SK-N-DZ (cell line): ENCODE measurements around the gene FBXW5.

Experiments used
- DNase-seq: peaks from one replicate; pipeline ENCODE4 v3.0.0-alpha.2; 2015; ENCODE audit warnings: low spot score

Gene FBXW5

GRCh38 chr9:136934277-136934676, 10.3 kb downstream of the FBXW5 start:
- no peak for DNase-seq

DNA sequence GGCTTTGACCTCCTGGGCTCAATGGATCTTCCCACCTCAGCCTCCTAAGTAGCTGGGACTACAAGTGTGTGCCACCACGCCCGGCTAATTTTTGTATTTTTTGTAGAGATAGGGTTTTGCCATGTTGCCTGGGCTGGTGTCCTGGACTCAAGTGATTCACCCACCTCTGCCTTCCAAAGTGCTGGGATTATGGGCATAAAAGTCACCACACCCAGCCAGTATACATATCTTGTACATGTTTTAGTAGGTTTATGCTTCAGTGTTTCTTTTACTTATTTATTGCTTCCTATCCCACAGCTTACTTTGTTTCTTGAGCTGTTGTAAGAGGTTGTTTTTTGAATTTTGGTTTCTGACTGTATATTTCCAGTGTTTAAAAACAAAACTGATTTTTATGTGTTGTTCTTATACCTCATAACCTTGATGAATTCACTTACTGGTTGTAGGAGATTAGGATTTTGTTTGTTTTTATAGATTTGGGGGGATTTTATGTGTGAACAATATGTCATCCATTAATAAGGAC, 12.9 kb downstream of the FBXW5 start:
- no peak for DNase-seq

DNA sequence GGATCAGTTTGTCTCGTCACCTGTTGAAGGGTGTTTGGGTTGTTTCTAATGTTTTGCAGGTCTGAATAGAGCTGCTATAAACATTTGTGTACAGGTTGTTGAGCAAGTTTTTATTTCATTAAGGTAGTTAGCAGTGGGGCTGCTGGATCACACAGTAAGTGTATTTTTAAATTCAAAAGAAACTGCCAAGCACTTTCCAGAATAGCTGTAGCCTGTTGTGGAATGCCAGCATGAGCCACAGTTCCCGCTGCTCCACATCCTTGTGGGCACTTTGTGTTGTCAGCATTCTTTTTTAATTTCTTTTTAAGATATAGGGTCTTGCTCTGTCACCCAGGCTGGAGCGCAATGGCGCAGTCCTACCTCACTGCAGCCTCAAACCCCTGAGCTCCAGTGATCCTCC, 14.5 kb downstream of the FBXW5 start:
- no peak for DNase-seq

GRCh38 chr9:136928591-136928990, 15.9 kb downstream of the FBXW5 start:
- DNase-seq = no peak

DNA sequence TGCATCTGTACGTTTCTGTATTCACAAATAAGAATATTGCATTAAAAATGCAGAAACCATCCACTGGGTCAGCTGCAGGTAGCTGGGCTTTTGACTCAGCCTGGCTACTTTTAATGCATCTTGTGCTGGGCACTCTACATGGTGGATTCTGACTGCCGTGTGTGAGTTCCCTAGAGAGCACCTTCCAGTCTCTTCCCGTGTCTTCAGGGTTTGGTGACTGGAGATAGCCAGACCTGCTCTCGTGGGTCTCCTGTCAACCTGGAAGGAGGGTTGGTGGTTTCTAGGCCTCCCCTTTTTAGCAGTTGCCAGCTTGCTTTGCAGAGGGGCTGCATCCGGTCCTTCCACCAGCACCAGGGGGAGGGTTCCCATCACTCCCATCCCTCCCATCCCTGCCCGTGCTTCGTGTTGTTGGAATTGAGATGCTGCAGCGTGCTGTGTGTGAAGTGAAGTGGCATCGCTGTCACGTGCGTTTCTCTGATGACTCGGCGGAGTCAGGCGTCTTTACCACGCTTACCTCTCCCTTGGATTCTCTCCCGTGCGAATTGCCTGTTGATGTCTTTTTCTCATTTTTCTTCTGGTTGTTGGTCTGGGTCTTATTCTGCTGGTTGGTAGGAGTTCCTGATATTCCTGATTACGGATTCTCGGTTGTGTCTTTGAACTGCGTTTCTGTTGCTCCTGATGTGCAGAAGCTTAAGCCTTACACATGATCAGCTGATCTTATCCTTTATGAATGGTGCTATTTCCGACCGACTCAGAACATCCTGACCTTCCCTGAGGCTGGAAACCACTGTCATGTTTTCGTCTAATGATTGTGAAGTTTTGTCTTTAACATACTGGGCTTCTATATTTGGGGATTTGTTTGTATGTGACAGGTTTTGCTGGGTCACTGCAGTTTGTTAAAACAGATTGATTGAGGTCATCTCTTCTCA, 16.9 kb downstream of the FBXW5 start:
- no peak for DNase-seq

GRCh38 chr9:136926749-136927148, 17.8 kb downstream of the FBXW5 start:
- no peak for DNase-seq

DNA sequence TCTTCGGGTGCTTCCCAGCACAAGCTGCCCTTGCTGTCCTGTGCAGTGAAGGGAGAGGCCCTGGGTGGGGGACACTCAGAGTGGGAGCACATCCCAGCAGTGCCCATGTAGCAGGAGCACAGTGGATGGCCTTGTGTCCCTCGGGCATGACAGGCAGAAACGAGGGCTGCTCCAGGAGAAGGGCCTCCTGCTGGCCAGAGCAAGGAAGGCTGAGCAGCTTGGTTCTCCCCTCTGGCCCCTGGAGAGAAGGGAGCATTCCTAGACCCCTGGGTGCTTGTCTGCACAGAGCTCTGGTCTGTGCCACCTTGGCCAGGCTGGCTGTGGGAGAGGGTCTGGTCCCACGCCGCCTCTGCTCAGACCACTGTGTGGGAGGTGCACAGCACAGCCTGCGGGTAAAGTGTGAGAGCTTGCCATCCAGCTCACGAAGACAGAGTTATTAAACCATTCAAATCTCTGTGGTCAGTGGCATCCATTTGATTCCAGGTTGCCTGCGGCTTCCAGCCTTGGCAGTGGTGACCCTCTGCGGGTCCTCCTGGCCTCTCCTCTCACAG, 18.3 kb downstream of the FBXW5 start:
- DNase-seq = no peak

DNA sequence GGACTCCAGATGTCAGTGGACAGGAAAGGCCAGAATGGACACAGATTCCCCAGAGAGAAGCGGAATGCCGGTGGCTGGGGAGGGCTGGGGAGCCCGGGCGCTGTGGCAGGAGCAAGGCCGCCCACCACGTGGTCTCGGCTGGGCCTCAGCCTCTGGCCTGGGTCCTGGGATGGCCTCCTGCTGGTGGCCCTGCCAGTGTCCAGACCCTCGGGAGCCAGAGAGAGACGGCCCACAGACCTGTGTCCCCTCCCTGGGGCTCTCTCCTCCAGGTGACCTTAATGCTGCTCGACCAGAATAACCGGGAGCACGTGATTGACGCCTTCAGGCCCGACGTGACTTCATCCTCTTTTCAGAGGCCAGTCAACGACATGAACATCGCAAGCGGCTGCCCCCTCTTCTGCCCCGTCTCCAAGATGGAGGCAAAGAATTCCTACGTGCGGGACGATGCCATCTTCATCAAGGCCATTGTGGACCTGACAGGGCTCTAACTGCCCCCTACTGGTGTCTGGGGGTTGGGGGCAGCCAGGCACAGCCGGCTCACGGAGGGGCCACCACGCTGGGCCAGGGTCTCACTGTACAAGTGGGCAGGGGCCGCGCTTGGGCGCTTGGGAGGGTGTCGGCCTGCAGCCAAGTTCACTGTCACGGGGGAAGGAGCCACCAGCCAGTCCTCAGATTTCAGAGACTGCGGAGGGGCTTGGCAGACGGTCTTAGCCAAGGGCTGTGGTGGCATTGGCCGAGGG, 19.0 kb downstream of the FBXW5 start:
- DNase-seq = no peak

GRCh38 chr9:136923881-136924280, 20.7 kb downstream of the FBXW5 start:
- DNase-seq = no peak

DNA sequence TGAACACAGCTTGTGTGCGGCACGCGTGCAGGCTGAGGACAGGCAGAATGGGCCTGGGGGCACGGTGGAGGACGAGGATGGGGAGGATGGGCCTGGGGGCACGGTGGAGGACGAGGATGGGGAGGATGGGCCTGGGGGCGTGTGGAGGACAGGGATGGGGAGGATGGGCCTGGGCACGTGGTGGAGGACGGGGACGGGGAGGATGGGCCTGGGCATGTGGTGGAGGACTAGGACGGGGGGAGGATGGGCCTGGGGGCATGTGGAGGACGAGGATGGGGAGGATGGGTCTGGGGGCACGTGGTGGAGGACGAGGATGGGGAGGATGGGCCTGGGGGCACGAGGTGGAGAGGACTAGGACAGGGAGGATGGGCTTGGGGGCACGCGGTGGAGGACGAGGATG, 22.0 kb downstream of the FBXW5 start:
- DNase-seq = no peak

- DNase-seq = no peak
Observed at GRCh38 chr9:136921718-136922117, 22.8 kb downstream of the FBXW5 start.

DNA sequence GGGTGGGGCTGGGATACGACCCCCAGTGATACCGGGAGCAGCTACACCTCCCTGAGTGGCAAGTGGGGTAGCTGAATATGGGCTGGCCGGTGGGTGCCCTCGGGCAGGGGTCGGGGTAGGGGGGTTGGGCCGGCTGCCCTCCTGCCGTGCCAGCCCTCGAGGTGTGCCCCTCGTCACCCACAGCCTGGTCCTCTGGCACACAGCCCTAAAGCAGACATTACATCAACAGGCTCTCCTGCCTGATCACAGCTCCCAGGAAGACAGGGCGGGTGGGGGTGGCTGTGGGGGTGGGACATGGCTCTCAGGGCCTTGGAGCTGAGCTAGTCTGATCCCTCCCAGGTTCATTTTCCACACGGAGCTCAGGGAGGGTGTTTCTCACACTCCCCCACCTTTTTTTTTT, 23.2 kb downstream of the FBXW5 start:
- DNase-seq = no peak

DNA sequence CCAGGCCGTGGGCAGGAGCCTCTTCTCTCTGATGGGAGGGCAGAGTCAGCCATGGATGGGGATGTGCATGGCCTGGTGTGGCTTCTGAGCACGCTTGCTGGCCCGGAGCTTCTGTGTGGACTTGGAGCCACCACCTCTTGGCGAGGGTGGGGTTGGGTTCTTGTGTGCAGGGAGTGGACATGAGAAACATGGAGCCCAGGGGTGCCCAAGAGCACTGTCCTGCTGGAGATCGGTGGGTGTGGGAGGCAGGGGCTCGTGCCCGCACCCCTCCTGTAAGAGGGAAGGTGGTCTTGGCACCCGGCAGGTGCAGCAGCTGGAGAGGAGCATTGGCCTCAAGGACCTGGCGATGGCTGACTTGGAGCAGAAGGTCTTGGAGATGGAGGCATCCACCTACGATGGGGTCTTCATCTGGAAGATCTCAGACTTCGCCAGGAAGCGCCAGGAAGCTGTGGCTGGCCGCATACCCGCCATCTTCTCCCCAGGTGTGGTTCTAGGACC, 23.8 kb downstream of the FBXW5 start:
- DNase-seq = no peak

- DNase-seq = no peak
Observed at GRCh38 chr9:136920069-136920468, 24.5 kb downstream of the FBXW5 start.

GRCh38 chr9:136917902-136918301, 26.6 kb downstream of the FBXW5 start:
- no peak for DNase-seq

- no peak for DNase-seq
Observed at GRCh38 chr9:136916330-136917184, 28.0 kb downstream of the FBXW5 start.

DNA sequence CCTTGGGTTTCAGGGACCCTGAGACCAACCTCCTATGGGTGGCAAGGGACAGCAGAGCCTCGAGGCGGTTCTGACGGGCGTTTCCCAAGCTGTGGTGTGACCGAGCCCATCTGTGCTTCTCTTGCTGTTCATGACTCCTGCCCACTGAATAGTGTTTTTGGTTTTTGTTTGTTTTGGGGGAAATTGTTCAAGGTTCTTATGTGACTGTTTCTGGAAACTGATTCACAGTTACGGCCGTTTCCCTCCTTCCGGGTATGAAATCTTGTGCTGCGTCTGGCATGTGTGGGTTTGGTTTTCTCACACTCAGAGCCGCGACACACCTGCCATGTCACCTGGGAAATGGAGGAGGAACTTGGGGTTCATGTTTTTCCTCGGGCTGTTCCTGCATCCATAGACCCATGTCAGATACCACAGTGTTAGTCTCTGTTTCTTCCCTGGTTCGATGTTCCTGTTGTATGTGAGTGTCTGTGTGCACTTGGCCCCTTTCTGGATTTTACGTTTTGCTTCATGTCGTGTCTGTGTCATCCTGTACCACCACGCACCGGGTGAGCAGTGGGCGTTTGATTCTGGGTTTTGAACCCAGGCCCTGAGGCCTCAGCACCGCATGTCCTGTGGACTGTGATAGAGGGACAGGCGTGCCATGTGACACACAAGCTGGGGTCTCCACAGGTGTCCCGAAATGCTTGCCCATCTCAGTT, 28.8 kb downstream of the FBXW5 start:
- DNase-seq = no peak

GRCh38 chr9:136913701-136914438, 30.7 kb downstream of the FBXW5 start:
- no peak for DNase-seq

- no peak for DNase-seq
Observed at GRCh38 chr9:136910901-136911245, 33.7 kb downstream of the FBXW5 start.
